OCI-LY7 (cell line): ENCODE results near the gene NR3C1. TPM values are rescaled to one million over a fixed set of nuclear protein-coding genes. Genes with fewer than 3 reads are reported as not detected.

Experiments used
- BruUV-seq: library from RNA; stranded (reverse); fragments of 400-500 nt; replicated peaks from 2 replicates; lab custom pipeline; 2021; lab: Mats Ljungman, UMichigan
- CTCF ChIA-PET: fragments of 300-600 bp; sonication (Branson Sonifier 250); formaldehyde crosslinking; loops from one replicate; lab custom pipeline; 2022; ENCODE audit warnings: antibody characterized with exemption; ENCODE audit not compliant: unreplicated experiment; lab: Charles Lee
- POLR2A ChIA-PET: fragments of 300-600 bp; sonication (Branson Sonifier 250); formaldehyde crosslinking; loops from one replicate; lab custom pipeline; 2022; ENCODE audit warnings: antibody characterized with exemption; lab: Charles Lee
- DNase-seq: peaks from one replicate; pipeline ENCODE4 v3.0.0-alpha.2; 2015; ENCODE audit warnings: low spot score
- H2AFZ ChIP-seq: fragments of 200-600 bp; sonication (generic), shearing (Covaris generic); 2 replicates; pipeline ENCODE4 v1.6.1; 2014; ENCODE audit warnings: mild to moderate bottlenecking, antibody characterized with exemption, low read length, moderate library complexity
- H3K27ac ChIP-seq: fragments of 200-600 bp; sonication (generic); 2 replicates; pipeline ENCODE4 v1.5.1; 2014; ENCODE audit warnings: mixed run types, low read depth, mild to moderate bottlenecking, moderate library complexity, low read length, inconsistent platforms; ENCODE audit not compliant: poor library complexity, severe bottlenecking
- H3K36me3 ChIP-seq: fragments of 200-600 bp; sonication (generic); 2 replicates; pipeline ENCODE4 v1.6.1; 2014; ENCODE audit warnings: mild to moderate bottlenecking, antibody characterized with exemption, low read length, moderate library complexity, mixed read lengths; ENCODE audit not compliant: insufficient read depth
- H3K4me1 ChIP-seq: fragments of 200-600 bp; sonication (generic); 2 replicates; pipeline ENCODE4 v1.5.1; 2014; ENCODE audit warnings: mild to moderate bottlenecking, low read length; ENCODE audit not compliant: insufficient read depth, poor library complexity, severe bottlenecking
- H3K4me2 ChIP-seq: fragments of 200-600 bp; sonication (generic); 2 replicates; pipeline ENCODE4 v1.6.1; 2014; ENCODE audit warnings: mild to moderate bottlenecking, low read length
- H3K4me3 ChIP-seq: fragments of 200-600 bp; sonication (generic); 2 replicates; pipeline ENCODE4 v1.5.1; 2014; ENCODE audit warnings: mild to moderate bottlenecking, low read depth, low read length; ENCODE audit not compliant: poor library complexity, severe bottlenecking
- H3K79me2 ChIP-seq: fragments of 200-600 bp; sonication (generic); 2 replicates; pipeline ENCODE4 v1.6.1; 2016; ENCODE audit warnings: low read depth, mild to moderate bottlenecking, low read length, moderate library complexity, mixed read lengths; ENCODE audit not compliant: insufficient read depth
- H3K9me2 ChIP-seq: fragments of 200-600 bp; sonication (generic); 2 replicates; pipeline ENCODE4 v1.6.1; 2016; ENCODE audit warnings: mild to moderate bottlenecking, low read length, mixed read lengths; ENCODE audit not compliant: insufficient read depth
- H3K9me3 ChIP-seq: fragments of 200-600 bp; sonication (generic); 2 replicates; pipeline ENCODE4 v1.6.1; 2014; ENCODE audit warnings: mild to moderate bottlenecking, mixed run types, low read length, mixed read lengths
- H4K20me1 ChIP-seq: fragments of 200-600 bp; sonication (generic); 2 replicates; pipeline ENCODE4 v1.6.1; 2014; ENCODE audit warnings: mild to moderate bottlenecking, antibody characterized with exemption, low read length, moderate library complexity, mixed read lengths; ENCODE audit not compliant: insufficient read depth
- EZH2phosphoT487 ChIP-seq: fragments of 200-600 bp; sonication (generic); IDR thresholded peaks from 2 replicates; pipeline ENCODE4 v1.6.1; 2018; ENCODE audit warnings: low read depth, borderline replicate concordance, mild to moderate bottlenecking, mixed run types, antibody characterized with exemption, low read length, moderate library complexity, mixed read lengths
- intact Hi-C: fragments of 100-400 bp; cut with micrococcal nuclease; formaldehyde crosslinking; loops from one replicate; pipeline ENCODE4 v1.10.0; 2022; ENCODE audit not compliant: unreplicated experiment
- total RNA-seq, 2 experiments: library from RNA; depleted of rRNA in 1 of 2; stranded (reverse); fragments of >200 nt in 1 of 2; shearing (Covaris generic) in 1 of 2; gene quantifications; 2 replicates each; pipeline ENCODE4 v1.2.3, GENCODE V29; 2014 to 2022
- TF ChIP-seq, protein P1 (sequence below): fragments of 200-600 bp; sonication (generic); conservative IDR thresholded peaks from 2 replicates; pipeline ENCODE4 v1.5.1; 2014; ENCODE audit warnings: mild to moderate bottlenecking, antibody characterized with exemption, low read length, moderate library complexity, mixed read lengths

Gene NR3C1
- total RNA-seq, 2 experiments from 2014 or later: 45.6 to 106 TPM

DNA sequence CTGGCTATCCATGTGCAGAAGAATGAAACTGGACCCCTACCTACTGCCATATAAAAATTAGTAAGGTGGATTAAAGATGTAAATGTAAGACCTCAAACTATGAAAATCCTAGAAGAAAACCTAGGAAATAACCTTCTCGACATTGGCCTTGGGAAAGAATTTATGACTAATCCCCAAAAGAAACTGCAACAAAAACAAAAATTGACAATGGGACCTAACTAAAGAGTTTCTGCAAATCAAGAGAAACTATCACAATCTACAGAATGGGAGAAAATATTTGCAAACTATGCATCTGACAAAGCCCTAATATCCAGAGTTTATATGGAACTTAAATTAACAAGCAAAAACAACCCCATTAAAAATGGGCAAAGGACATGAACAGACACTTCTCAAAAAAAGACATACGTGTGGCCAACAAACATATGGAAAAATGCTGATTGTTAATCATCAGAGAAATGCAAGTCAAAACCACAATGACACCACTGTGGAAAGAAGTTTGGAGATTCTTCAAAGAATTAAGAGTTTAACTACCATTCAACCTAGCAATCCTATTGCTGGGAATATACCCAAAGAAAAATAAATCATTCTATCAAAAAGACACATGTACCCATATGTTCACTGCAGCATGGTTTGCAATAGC lies 98.5 kb downstream of the NR3C1 start:
- no peak for TF ChIP-seq EZH2phosphoT487
- TF ChIP-seq, protein P1, sequence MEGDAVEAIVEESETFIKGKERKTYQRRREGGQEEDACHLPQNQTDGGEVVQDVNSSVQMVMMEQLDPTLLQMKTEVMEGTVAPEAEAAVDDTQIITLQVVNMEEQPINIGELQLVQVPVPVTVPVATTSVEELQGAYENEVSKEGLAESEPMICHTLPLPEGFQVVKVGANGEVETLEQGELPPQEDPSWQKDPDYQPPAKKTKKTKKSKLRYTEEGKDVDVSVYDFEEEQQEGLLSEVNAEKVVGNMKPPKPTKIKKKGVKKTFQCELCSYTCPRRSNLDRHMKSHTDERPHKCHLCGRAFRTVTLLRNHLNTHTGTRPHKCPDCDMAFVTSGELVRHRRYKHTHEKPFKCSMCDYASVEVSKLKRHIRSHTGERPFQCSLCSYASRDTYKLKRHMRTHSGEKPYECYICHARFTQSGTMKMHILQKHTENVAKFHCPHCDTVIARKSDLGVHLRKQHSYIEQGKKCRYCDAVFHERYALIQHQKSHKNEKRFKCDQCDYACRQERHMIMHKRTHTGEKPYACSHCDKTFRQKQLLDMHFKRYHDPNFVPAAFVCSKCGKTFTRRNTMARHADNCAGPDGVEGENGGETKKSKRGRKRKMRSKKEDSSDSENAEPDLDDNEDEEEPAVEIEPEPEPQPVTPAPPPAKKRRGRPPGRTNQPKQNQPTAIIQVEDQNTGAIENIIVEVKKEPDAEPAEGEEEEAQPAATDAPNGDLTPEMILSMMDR: no peak
- H3K36me3 ChIP-seq: peaks cover 94% of the 10 kb centered on the region
- no peaks in the 10 kb centered on the region for H3K9me3 ChIP-seq
- H4K20me1 ChIP-seq: no peaks in the 10 kb centered on the region
- ChIA-PET POLR2A (no interaction called here), CTCF (no interaction called here)
- H3K9me2 ChIP-seq: no peaks in the 10 kb centered on the region
- no TSS peak for BruUV-seq
- no peak overlapping the region for H3K27ac ChIP-seq
- H2AFZ ChIP-seq: no peak overlapping the region
- H3K4me3 ChIP-seq: no peak overlapping the region
- DNase-seq: no peak
- H3K4me1 ChIP-seq: no peaks in the 10 kb centered on the region
- no peak overlapping the region for H3K4me2 ChIP-seq
- H3K79me2 ChIP-seq: peaks cover 25% of the 10 kb centered on the region; the same call in 1 of the 2 replicates
- intact Hi-C loops: no loop called here

DNA sequence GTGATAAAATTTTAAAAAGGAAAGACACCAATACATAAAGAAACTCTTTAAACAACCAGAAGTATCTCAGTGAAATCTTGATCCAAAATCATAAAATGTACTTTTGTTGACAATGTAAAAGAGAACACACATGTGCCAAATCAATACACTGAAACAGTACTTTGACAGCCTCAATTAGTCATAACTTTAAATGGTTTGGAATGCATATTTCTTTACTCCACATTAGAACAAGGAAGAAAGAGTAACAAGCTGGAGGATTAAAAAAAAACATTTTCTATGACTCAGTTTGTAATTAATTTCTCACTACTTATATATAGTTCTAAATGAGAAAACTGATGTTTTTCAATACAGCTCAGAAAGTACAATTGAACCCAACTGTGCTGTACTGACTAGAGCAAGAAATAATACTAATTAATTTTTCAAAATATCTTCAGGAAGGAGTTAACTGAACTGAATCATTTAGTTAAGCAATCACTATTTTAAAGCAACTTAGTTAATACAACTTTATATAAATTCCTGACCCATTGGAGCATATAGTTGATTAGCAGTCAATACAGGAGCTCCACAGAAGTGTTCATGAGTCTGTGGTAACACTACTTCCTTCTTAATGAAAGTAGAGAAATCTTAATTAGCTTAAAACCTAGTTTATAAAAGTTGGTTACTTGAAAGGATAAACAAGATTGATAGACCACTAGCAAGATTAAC lies 101.0 kb downstream of the NR3C1 start:
- H3K9me3 ChIP-seq: no peaks in the 10 kb centered on the region
- CTCF ChIA-PET: no interaction called here
- BruUV-seq: no TSS peak

More for the DNA sequence above, 101.0 kb downstream of the NR3C1 start:
- intact Hi-C loops: no loop called here
- Histone ChIP-seq H3K4me2 (no peak overlapping the region), H2AFZ (no peak overlapping the region), H3K36me3 (peaks cover 92% of the 10 kb centered on the region), H3K79me2 (peaks cover 25% of the 10 kb centered on the region; the same call in 1 of the 2 replicates), H3K4me3 (no peak overlapping the region), H3K9me2 (no peaks in the 10 kb centered on the region), H3K27ac (no peak overlapping the region), H4K20me1 (no peaks in the 10 kb centered on the region), H3K4me1 (no peaks in the 10 kb centered on the region)
- POLR2A ChIA-PET: interaction anchor here (0.6 to 1.1 kb wide), 5 partner anchors 8 to 59 kb away, joined by 3 to 4 read pairs (median 3); no protein-coding TSS in a partner anchor
- DNase-seq: no peak
- TF ChIP-seq, protein P1: no peak
- TF ChIP-seq EZH2phosphoT487: no peak
